ENCODE data around the gene RPS10.
A peak's percentile ranks its signal among the peaks of the same experiment; 100 is the strongest.
"Not testable (repeated sequence)": the region's sequence is repeated elsewhere in the genome, so short reads cannot be mapped to it uniquely, and the experiment has no call there.

Gene RPS10

DNA sequence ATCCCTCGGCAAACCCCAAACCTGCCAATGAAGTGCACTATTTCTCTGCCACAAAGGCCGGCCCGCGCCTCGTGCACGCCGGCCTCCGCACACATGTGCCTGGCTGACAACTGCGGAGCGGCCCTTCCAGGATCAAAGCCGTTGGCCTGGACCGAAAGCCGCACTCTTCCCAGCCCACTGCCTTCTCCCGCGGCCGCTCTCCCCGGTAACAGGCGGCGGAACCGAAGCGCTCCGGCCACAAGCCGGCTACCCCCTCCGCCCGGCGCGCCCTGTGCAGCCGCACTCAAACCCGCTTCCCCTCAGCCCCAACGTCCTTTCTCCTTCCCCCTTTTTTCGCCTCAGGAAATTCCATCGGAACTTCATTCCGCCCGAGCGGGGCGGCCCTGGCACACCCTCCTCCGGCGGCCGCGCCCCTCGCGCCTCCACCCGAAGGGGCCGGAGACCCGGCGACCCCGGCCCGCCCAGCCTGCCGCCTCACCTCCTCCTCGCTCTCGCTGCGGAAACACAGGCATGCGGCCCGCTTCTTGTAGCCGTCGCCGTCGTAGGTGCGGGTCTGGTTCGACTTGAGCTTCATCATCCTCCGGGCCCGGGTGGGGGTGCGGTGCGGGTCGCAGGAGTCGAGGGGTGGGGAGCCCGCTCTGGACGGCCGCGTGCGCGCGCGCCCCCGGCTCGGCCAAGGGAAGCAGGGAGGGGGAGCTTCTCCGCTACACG is 33.9 kb downstream of the RPS10 start:
- peak; percentile 40 for DNase-seq

DNA sequence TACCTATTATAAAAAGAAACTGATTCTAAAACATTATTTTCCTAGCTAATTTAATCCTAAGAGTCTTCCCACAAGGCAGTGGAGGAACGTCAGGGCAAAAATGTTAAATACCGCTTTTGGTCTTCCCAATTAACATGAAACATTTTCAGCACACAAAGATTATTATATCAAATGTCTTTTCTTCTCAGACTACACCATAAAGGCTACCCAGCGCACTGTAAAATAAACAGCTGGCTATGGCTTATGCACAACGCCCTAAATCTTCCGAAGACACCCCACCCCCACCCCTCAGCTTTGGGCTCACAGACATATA is 34.4 kb downstream of the RPS10 start:
- DNase-seq = no peak

DNA sequence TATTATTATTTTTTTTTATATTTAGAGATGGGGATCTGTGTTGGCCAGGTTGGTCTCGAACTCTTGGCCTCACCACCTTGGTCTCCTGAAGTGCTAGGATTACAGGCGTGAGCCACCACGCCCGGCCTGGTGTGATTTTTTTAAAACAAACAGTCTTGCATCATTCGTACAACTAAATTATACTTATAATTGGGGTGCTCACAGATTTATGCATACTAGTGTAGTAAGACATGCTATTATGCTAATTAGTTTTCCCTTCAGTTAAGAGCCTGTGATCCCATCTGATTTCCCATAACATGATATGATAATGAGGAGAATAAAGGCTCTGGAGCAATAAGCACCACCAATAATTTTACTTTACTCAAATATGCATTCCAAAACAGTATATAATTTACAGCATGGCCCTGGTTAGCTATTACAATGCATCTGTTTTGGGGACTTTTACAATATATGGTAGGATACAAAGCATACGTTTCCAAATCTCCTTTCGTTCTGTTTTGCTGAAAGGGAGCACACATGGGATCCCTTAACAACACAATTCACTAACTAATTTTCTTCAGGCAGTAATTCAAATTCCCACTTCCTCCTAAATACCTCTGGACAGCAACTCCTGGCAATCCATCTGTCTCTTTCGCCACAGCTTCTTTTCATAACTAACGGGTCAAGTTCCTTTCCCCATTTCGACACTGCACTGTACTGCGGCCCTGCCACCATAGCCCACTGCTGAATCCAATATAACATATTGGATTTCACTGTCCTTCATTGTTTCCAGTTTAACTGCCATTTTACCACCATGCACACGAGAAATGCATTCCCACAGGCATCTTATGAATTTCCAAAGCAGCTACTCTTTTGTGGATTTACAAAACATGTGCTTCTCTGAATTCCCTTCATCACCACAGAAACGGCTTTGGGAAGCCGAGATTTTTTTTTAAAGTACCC is 35.1 kb downstream of the RPS10 start:
- no peak for DNase-seq

DNA sequence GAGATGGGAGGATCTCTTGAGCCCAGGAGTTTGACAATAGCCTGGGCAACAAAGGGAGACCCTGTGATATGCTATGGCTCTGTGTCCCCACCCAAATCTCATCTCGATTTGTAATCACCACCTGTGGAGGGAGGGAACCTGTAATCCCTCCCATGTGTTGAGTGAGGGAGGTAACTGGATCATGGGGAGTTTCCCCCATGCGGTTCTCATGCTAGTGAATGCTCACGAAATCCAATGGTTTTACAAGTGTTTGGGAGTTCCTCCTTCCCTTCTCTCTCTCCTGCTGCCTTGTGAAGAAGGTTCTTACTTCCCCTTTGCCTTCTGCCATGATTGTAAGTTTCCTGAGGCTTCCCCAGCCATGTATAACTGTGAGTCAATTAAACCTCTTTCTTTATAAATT is 36.8 kb downstream of the RPS10 start:
- no peak for DNase-seq

DNA sequence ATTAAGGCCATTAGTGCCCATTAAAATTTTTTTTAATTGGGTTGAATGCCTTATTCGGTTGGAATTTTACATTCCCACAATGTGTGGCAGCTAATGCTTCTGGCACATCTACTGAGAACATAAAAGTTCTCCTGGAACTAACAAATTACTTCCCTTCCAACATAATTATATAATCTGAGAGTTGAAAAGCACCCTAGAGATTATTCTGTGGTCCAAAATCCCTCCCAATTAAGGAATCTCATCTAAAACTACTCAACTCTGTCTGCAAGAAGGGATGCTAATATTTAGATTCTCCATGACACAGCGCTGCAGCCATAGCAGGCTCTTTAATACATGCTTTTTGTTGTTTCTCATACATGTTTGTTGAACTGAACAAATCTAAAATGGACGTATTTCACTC is 37.4 kb downstream of the RPS10 start:
- no peak for DNase-seq

DNA sequence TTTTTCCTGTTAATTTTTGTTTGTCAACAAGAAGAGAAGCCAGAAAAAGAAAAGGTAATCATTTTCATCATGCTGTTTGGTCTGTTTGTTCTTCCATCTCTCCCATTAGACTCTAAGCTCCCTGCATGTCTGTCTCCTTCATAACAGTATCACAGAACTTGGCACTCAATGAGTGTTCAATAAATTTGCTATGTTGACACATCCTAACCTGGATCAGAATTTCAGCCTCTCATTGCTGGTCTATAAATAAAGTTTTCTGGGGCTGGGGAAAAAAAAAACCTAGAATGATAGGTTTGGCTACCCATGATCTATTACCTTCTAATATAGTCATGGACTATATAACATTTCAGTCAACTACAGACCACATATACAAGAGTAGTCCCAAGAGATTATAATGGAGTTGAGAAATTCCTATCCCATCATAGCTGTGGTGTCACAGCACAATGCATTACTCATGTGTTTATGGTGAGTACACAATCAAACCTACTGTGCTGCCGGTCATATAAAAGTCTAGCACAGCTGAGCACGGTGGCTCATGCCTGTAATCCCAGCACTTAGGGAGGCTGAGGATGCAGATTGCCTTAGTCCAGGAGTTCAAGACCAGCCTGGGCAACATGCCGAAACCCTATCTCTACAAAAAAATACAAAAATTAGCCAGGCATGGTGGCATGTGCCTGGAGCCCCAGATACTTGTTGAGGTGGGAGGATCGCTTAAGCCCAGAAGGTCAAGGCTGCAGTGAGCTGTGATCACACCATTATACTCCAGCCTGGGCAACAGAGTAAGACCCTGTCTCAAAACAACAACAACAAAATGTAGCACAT is 39.3 kb downstream of the RPS10 start:
- no peak for DNase-seq

DNA sequence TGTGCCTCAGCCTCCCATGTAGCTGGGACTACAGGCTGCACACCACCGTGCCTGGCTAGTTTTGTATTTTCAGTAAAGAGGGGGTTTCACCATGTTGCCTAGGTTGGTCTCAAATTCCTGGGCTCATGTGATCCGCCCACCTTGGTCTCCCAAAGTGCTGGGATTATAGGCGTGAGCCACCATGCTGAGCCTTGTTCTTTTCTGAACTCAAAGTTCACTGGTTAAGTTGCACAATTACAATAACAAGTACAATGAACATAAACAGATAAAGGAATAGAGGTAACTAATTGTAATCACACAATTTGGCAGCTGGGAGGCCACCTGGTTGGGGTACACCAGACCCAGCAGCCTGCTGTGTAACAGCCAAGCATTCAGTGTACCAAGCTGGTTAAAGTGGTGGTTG is 40.1 kb downstream of the RPS10 start:
- no peak for DNase-seq

DNA sequence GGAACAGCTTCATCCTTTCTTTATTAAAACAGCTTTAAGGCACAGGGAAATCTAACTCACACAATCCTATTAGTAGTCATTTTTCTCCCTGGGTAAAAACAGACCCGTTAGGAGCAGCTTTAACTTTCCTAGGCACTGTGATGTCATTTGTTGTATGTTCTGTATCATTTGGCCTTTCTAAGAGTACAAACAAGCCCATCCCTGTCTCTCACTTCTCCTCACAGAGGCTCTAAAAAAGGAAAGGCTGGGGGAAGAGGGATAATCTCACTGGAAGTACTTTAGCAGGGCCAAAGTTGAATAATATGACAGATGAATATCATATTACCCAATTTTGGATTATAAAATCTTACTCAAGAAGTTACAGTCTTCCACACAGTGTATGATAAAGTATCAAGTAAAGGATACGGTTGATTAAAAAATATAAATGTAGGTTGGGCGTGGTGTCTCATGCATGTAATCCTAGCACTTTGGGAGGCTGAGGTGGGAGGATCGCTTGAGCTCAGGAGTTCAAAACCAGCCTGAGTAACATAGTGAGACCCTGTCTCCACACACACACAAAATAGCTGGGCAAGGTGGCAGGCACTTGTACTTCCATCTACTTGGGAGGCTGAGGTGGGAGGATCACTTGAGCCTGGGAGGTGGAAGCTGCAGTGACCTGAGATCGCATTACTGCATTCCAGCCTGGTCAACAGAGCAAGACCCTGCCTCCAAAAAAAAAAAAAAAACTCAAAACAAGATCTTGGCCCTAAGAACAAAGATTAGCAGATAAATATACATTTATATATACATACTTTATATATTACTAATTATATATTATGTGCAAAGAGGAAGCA is 41.3 kb downstream of the RPS10 start:
- DNase-seq = no peak

DNA sequence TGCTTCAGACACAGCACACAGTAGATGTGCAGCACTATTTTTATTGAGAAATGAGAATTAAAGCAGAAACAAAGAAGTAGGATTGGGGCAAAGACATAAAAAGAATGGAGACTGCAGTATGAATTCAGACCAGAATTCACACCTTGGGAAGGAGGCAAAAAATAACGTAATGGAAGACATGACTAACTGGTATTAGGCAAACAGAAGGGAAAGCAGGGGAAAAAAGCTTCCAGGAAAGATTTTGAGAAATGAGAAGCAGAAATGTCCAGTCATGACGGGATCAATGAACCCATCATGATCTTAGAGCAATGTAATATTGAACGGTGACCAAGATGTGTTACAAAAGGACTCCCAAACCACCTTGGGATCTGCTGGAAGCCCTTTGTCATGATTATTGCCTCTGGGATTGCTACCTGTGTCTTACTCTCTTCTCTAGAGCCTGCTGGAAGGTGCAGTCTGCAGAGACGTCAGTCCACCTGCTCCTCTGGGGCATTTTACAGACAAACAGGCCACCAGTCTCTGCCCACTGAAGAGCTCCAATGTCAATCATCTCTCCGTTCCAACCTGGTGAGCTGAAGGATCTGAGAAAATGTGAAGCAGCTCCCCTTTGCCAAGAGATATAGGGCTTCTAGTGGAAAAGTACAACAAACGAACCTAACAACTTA is 42.1 kb downstream of the RPS10 start:
- DNase-seq = no peak

DNA sequence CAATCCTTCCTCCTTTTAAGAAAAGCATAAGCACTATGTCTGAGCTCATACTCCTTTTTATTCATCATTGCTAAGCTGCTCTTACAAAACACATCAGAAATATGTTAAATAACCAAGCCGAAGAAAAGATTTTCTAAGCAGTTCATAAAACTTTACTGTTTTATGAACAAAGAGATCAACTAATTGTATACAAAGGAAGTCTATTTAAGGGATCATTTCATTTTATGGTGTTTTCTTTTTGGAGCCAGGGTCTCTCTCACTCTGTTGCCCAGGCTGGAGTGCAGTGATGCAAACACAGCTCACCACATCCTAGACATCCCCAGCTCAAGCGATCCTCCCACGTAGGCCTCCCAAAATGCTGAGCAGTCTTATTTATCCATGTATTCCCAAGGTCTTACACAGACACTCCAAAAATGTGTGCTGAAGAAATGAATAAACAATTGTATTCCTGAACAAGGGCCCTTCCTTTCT is 42.7 kb downstream of the RPS10 start:
- DNase-seq = no peak

DNA sequence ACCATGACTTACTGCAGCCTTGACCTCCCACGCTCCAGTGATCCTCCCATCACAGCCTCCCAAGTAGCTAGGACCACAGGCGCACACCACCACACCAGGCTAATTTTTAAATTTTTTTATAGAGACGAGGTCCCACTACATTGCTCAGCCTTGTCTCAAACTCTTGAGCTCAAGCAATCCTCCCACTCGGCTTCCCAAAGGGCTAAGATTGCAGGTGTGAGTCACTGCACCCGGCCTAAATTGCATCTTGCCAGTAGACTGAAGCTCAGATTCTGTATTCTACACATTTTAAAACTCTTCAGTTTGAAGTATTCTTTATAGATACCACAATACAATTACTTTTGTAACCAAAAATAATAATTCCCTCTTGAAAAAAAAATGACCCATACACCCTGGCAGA is 44.8 kb downstream of the RPS10 start:
- no peak for DNase-seq

DNA sequence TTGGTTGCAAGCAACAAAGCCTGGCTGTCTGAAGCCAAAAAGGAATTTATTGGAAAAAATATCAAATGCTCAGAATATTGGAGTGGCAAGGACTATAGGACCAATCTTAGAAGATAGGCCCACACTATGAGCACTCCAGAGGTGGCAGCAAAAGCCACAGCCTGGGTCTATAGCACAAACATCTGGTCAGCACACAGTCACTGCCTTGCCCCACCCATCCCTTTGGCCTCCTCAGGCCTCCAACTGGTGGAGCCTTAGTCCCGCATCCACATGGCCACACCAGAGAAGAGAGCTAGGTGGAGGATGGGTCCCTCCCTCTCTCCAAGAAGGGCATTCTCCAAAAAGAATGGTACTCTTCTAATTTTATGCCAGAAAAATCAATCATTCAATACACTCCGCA is 47.4 kb downstream of the RPS10 start:
- DNase-seq = no peak

DNA sequence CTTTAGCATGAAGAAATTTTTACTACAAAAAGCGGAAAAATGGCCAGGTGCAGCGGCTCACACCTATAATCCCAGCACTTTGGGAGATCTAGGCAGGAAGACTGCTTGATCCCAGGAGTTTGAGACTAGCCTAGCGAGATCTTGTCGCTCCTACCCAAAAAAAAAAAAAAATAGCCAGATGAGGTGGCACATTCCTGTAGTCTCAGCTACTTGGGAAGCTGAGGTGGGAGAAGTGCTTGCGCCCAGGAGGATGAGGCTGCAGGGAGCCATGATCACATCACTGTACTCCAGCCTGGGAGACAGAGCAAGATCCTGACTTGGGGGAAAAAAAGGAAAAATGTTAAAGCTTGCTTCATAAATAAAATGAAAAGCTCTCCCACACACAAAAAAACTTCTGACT is 47.9 kb downstream of the RPS10 start:
- no peak for DNase-seq

DNA sequence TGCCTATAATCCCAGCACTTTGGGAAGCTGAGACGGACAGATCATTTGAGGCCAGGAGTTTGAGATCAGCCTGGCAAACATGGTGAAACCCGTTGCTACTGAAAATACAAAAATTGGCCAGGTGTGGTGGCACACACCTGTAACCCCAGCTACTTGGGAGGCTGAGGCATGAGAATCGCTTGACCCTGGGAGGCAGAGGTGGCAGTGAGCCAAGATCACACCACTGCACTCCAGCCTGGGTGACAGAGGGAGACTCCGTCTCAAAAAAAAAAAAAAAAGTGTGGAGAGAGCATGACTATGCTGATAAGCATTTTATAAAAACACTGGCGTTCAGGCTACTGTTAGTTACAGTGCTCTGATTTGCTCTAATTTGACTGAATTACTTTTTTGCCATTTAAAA is 48.3 kb downstream of the RPS10 start:
- DNase-seq = not testable (repeated sequence)

DNA sequence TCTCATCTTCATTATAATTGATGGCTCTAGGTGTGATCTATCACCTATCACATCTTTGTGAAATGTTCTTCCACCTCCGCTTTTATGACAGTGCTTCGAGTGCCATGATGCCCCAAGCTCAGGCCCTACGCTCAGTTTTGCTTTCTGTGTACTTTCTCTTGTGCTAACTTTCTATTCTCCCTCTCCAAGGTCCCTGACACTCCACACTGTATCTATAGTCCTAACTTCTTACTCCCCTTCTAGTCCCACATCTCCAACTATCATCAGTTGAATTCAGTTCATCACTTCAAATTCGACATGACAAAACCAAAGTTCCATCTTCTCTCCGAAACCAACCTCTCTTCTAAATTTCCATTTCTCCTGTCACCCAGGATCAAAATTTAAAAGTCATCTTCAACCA is 50.0 kb downstream of the RPS10 start:
- no peak for DNase-seq

DNA sequence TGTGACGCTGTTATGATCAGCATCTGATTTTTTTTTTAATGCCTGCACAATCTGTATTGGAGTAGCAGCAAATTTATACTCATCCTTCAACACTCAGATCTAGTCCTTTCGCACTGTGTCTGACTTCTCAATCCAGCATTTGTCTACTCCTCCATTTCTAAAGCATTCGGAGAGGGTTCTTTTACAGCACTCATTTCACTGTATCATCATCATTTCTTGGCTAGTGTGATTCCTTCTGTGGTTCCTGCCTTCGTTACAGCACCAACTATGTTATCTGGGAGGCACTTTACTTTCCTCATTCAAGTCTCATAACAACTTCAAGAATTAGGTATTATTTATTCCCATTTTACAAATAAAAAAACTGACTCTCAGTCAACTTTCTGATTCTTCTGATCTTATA is 51.4 kb downstream of the RPS10 start:
- DNase-seq = no peak

DNA sequence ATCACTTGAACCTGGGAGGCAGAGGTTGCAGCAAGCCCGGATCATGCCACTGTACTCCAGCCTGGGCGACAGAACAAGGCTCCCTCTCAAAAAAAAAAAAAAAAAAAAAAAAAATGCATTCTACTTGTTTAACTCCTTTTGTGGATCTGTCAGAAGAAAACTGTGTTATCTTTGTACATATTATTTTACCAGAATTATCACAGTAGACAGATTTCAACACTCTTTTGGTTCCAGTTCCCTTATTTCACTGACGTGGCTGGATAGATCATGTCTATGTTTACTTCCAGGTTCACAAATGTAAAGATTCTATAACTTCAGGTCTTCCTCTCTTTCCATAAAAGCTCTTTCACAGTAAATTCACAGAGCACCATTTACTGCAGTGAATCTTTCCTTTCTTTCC is 51.8 kb downstream of the RPS10 start:
- DNase-seq = no peak

DNA sequence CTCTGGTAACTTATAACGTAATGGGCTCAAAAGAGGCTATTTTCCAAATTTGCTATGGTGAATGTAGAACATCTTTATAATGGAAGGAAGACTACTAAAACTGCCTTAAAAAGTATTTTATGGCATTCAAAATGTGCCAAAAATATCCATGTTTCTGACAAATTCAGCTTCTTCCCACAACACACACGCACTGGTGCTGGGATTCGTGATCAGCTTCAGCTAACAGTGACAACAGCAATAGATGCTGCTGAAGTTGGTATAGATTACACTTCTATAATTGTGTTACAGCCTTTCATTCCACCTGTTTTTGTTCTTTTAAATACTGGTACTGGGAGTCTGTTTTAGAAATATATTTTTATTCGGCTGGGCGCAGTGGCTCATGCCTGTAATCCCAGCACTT is 52.4 kb downstream of the RPS10 start:
- no peak for DNase-seq

DNA sequence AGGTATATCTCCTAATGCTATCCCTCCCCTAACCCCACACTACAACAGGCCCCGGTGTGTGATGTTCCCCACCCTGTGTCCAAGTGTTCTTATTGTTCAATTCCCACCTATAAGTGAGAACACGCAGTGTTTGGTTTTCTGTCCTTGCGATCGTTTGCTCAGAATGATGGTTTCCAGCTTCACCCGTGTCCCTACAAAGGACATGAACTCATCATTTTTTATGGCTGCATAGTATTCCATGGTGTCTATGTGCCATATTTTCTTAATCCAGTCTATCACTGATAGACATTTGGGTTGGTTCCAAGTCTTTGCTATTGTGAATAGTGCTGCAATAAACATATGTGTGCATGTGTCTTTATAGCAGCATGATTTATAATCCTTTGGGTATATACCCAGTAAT is 54.0 kb downstream of the RPS10 start:
- not testable (repeated sequence) for DNase-seq

DNA sequence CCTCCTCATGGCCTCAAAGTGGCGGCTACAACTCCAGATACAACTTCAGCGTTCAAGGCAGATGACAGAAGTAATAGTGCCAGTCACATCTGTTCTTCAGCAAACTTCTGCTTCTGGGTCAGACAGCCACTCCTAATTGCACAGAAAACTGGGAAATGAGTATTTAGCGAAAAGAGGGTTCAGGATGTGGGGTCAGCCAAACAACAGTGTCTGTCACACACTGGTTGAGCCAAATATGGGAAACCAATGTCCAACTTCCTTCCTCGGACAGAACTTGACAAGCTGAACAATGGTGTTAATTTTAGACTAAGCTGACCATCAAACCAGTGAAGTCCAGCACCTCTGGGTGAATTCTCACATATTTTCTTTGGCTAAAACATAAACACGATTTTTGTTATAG is 55.5 kb downstream of the RPS10 start:
- DNase-seq = no peak

DNA sequence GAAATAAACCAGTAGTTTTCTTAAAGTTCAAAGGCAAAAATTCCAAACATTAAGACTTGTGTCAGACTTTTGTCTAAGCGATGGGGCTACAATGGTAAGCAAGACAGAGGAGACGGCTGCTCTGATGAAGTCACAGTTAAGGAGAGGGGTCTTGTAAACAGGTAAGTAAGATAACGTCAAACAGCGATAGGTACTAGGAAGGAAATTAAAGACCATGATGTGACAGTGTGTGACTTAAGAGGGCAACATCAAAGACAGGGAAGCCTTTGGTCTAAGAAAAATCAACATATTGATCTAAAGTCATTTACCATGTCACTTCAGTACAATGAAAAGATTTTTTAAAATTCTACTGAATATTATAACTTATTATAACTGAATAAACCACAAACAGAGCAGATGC is 56.5 kb downstream of the RPS10 start:
- no peak for DNase-seq
